Measurements from ENCODE around the gene KCNJ18.
"Not testable (repeated sequence)": the region's sequence is repeated elsewhere in the genome, so short reads cannot be mapped to it uniquely, and the experiment has no call there.

KCNJ18 gene

DNA sequence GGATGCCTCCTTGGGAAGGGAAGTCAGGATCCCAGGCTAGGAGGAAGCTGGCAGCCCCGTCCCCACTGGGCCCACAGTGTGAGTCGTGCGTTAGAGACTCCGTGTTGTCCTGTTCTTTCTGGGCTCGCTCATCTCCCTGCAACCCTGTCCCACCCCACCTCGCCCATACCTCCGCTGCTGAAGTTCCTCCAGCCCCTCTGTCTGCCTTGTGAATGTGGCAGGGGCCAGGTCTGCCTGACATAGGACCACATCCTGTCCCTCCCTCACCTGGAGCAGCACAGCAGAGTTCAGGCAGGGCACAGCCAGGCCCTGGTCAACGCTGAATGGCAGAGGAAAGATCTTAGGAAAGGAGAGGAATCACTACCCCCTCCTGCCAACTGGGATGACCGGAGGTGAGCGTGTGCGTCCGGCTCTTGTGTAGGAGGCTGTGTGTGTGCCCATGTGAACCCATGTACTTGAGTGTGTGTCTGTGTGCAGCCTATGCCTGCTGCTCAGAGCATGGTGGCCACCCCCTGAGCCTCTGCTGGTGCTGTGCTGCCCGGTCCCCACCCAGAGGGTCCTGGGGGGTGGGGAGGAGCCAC, 12.8 kb downstream of the KCNJ18 start:
- no peak for DNase-seq

DNA sequence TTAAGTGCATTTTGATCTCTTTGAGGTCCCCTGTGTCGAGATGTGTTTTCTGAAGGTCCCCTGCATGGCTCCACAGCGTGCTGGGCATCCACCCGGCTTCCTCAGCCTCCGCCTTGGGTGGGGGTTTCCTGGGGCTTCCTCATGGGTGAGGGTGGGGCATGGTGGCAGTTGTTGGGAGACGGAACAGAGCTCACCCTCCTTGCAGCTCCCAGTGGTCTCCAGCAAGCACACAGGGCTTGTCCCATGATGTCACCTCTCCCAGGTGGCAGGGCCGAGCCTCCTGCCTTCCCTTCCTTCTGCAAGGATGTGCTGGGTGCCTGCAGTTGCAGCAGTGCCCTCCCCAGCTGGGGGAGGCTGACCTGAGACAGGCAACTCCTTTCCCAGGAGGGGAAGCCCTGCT, 13.4 kb downstream of the KCNJ18 start:
- DNase-seq = not testable (repeated sequence)

DNA sequence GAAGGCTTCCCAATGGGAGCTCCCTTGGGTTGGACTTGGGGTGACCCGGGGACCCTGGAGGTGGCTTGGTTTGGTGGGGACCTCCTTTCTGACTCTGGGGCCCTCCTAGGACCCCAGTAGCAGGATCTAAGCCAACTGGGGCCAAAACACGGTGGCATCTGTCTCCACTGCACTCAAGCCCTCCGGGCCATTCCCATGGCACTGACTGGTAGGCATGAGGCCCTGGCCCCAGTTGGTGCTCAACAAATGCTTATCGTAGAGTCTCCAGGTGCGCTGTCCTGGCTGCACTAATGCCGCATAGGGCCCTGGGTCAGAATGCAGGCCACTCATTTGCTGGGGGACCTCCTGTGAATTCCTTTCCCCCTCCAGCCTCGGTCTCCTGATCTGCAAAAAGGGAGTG, 14.2 kb downstream of the KCNJ18 start:
- DNase-seq = not testable (repeated sequence)

DNA sequence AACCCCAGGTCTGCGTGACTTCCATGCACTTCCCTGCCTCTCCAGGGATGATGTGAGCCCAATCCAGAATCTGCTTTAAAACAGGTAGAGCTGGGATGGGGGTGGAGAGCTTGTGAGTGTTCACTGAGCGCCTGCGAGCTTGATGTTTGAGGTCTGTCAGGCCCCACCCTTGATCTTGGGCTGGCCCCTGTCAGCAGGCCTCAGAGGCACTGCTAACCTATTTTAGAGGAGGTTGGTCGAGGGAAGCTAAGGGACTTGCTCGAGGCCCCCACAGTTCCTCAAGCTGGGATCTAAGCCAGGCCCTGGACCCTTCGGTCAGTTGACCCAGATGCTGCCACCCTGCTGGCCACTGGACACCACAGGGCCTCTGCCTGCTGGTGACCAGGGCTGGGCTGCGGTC, 14.8 kb downstream of the KCNJ18 start:
- not testable (repeated sequence) for DNase-seq

DNA sequence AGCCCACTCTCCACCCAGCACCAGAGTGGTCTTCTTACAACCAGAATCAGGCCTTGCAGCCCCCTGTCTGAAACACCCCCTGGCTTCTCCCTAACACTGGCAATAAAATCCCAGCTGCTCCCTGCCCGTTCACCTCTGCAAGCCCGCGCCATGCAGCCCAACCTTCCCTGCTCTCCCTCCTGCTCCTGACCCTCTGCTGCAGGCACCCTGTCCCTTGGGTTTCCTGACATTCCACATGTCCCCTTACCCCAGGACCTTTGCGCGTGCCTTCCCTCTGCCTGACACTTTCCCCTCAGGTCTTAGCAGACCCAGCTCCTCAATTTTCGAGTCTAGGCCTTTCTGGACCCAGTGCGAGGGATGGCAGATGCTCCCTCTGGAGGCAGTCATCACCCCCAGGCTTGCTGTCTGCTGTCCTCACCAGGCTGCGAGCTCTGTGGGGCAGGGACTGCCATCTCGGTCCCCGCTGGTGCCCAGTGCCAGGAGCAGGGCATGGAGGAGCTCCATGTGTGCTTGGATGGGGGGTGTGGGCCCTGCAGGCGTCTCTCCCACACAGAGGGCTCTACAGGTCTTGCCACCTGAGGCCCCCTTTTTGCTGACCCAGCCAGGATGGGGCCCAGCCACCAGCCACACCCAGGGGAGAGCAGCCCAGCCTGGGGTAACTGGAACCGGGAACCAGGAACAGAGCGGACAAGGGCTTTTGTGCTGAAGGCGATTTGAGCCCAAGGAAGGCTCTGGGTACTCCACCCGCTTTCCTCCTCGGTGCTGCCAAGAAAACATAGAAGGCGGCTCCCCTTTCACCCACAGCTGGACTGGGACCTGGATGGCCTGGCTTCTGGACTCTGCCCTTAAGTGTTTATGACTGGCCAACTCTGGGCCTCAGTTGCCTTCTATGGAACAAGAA, 15.6 kb downstream of the KCNJ18 start:
- DNase-seq = not testable (repeated sequence)

DNA sequence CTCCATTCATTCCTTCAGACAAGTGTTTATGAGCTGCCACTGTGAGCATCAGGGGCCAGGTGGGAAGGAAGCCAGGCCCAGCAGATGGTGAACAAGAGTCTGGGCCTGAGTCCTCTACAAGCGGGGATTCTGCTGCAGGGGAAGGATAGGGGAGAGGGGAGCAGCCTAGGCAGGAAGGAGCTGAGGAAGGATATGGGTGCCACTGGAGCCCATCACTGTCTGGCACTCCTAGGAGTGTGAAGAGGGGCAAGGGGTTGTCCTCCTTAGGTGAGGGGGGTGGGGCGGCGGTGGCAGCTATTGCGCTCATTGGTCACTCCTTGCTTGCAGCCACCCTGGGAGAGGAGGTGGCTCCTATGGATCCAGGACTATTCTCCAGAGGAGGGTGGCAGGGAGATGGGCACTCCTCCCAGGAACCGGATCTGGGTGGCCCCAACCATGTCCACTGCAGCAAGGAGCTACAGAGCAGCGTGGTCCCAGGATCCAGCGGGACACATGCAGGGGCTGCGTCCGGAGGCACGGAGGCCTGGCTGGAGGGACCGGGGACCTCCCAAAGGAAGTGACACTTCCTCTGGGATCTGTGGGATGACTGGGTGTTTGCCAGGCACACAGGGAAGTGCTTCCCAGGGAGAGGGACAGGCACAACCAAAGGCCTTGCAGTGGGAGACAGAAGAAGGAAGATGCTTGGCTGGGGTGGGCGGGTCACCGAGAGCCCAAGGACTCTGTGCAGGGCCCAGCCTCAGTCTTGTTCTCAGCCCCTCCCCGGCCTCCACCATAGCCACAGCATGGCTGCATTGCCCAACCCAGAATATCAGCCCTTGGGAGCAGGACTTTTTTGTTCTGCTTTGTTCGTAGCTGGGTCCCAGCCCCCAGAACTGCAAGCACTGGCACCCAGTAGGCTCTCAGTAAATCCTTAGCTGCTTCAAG, 16.6 kb downstream of the KCNJ18 start:
- DNase-seq = not testable (repeated sequence)

DNA sequence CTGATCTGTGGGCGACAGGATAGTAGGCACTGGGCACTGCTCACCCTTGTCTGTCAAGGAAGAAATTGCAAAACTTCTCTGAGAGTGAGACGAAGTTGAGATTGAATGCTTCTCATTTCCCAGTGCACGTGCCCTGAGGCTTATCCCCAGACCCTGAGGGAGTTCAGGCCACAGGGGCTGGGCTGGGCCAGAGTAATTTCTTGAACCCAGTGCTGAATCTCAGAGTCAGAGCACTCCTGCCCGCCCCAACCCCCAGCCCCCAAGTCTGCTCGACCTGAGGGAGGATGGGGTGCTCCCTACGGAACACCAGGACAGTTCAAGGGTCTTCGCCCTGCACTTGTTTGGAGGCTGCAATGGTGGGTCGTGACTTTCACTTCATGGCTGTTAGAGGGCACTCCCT, 17.7 kb downstream of the KCNJ18 start:
- not testable (repeated sequence) for DNase-seq

DNA sequence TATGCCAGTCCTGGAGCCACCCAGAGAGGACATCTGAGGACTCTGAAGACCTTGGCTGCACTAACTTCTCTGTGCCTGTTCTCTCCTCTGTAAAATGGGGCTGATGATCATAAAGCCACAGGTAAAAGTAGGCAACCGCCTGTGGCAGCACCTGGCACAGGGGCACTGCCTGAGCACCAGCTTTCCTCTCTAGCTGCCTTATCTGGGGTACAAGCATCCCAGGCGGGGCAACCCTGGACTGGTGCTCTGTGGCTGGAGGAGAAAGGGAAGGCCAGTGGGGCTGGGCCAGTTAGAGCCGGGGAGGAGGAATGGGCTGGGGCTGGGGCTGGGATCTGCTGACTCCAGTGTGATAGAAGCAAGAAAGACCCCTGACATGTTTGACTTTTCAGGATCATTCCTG, 18.2 kb downstream of the KCNJ18 start:
- not testable (repeated sequence) for DNase-seq

DNA sequence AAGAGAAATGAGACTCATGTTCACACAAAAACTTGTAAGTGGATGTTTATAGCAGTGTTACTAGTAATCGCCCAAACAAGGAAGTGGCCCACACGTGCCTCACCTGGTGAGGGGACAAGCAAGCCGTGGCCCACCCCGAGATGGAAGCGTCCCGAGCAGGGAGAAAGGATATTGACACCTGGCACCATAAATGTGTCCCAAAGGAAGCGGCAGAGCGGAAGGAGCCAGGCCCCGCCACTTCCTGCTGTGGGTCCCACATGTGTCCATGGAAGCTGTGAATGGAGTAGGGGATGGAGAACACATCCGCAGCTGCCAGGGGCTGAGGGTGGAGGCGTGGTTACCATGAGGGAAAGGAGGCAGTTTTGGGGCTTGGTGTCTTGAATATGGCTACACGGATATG, 18.9 kb downstream of the KCNJ18 start:
- no peak for DNase-seq

DNA sequence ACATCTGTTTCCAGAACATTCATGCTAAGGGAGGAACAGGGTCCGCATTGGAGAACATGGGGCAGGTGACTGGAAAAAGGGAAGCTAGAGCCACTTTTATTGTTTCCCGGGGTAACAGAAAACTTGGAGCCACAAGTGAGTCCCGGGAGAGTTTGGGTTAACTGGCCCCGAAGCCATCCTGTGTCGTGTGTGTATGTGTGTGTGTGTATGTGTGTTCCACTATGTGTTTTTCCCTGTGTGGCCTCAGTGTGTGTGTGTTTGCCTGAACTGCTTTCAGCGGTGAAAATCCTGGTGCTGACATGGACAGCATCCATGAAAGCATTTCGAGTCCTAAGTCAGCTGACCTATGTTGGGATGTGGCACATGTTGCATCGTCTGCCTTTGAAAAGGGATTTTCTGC, 20.7 kb downstream of the KCNJ18 start:
- DNase-seq = not testable (repeated sequence)

DNA sequence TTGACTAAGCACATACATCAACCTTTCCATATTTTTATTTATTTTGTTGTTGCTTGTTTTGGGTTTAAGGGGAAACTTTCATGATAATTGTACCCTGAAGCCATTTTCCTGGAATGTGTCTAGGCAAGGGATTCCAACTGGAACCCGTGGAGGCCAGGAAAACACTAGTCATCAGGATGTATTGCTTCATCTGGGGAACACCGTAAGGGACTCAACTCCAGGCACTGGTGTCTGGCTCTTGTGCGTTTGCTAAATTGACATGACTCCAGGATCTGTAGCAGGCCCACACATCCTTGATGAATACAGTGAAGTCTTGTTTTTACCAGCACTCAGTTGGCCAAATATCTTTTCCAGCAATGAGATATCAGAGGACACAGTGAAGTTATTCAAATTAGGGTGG, 21.3 kb downstream of the KCNJ18 start:
- not testable (repeated sequence) for DNase-seq

DNA sequence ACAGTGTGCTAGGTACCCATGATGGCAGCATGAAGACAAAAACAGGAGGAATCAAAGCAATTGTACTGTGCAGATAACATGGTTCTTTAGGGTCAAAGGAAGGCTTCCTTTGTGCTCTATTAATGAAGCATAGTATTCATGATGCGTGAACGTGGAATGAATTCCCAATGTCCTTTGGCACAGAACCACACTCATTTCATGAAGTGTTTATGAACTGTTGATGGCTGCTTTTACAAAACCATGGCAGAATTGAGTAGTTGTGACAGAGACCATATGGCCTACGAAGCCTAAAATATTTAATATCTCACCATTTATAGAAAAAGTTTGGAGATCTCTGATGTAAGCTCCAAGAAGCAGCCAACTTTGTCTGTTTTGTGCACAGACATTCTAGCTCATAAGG, 22.4 kb downstream of the KCNJ18 start:
- not testable (repeated sequence) for DNase-seq

DNA sequence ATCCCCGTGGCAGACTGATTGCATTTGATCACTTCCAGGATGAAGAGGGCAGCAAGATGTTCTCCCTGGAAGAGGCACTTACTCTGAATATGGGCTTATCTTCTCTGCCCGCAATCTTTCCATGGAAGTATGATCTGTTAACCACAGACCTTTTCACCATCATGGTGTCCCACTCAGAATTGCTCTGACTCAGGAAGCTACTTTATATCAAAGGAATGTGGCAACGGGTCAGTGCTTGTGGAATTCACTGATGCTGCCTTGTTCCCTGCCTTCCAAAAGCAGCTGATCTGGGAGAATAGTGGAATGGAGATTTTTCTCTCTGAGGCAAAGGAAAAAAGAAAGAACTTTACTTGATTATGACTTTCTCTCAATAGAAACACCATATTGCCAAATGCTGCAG, 23.6 kb downstream of the KCNJ18 start:
- not testable (repeated sequence) for DNase-seq

DNA sequence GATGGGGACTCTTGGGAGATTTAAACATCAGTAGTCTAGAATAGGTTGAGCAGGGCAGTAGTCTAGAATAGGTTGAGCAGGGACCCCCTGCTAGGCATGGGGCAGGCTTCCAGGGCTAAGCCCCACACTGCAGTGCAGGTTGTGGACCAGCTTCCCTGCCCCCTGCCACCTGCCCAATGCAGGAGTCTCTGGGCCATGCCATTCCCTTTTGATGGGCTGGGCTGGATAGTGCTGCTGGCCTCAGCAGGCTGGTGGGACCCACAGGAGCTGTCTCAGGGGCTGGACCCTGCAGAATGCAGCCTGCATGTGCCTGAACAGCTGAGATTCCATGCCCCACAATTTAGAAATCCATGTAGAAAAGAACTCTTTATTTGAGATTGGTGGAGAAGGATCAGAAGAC, 26.6 kb downstream of the KCNJ18 start:
- not testable (repeated sequence) for DNase-seq

DNA sequence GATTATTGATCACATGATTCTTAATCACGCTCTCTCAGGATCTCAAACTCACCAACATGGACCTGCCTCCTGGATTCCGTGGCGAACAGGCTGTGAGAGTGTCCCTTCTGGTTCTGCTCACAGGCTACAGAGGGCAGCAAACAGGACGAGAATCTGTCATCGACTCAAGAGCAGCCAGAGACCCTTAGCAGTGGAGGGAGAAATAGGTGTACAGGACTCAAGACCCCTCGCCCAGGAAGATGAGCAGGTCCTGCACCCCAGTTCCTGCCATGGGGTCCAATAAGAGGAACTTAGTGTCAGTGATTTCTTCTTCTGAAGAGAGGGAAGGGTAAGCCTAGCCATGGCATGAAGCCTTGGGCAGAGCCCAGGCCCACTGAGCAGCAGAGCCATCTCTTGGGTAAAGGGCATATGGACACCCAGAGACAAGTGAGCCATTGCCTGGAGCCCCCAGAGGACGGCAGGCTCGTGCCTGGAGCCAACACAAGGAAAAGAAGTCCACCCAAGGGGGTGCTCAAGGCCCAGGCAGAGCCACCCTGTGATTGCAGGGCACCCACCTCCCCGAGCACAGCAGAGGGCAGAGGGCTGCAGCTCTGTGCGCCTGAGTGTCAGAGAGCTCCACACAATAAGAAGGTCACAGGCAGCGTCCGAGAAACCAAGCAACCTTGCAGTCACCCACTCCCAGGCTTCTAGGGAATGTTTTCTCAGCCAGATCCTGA, 27.3 kb downstream of the KCNJ18 start:
- DNase-seq = not testable (repeated sequence)

DNA sequence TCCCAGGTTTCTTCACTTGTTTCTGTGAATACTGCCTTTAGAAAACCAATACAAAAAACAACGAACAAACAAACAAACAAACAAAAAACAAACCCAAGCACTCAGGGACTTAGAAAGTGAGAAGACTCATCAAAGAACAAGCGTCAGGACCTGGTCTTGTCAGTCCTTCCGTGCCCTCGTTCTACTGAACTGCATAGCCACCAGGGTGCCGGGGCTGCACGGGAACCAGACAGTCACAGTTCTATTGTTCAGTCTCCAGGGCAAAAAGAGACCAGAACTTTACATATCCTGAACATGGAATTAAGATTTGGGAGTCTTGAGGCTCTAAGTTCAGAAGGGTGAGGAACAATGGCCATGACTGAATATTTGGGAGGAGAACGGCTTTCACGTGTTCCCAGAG, 28.2 kb downstream of the KCNJ18 start:
- not testable (repeated sequence) for DNase-seq

DNA sequence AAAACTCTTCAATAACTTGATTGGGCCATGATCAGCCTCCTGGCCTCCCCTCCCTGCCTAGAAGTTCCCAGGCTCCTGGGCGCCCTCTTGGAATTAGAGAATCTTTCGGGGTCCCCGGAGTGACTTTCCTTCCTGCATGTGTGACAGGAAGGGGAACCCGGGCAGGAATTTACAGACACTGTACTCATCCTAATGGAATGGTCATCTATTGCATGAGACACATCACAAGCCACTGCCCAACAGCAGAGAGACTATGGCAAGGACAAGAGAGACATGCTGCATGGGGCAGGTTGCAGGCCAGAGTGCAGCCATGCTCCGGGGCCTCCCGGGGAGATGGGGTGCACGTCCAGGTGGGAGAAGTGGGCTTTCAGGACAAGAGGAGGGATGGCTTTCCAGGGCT, 29.9 kb downstream of the KCNJ18 start:
- not testable (repeated sequence) for DNase-seq

DNA sequence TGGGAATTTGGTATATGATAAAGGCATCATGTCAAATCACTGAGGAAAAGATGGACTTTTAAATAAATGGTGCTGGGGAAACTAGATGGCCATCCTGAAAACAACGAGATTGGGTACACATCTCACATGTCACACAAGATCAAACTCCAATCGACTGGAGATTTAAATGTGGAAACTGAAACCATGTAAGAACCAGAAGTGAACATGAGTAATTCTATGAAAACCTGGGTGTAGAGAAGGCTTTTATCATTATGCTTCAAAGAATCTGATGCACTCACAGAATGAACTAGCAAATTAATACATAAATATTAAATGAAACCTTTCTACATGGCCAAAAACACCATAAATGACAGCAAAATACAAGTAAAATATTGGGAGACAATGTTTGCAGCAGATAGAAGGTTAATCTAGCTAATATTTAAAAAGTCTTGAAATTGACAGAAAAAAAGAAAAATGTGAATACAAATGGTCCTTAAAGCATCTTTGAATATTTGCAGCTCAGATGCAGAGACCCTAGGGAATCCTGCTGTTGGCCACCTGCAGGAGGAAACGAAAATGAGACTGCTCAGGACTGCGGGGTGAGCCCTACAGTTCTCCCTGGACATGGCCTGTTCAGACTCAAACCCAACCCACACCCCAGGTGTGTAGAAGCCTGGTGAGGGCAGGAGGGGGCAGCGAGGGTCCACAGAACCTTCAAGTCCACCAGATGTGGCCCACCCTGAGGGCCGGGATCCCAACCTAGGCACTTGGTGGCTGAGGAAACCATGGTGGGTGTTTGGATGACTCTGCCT, 32.1 kb downstream of the KCNJ18 start:
- DNase-seq = not testable (repeated sequence)

DNA sequence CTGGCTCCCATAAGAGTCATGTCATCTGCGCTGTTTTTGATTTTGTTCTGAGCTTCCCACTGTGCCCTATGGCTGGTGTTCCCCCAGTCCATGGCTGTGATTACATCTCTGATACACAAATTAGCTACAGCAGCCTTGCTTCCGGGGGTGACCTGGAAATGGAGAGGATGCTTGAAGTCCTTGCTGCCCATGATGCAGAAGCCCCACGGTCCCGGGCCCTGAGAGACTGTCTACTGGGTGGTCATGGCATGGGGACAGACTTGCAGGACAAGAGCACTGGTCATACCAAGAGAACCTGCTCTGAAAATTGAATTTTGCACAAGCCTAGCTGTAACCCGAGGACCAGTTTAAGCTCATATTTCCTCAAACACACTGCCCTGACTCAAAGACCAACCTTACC, 38.8 kb downstream of the KCNJ18 start:
- not testable (repeated sequence) for DNase-seq

DNA sequence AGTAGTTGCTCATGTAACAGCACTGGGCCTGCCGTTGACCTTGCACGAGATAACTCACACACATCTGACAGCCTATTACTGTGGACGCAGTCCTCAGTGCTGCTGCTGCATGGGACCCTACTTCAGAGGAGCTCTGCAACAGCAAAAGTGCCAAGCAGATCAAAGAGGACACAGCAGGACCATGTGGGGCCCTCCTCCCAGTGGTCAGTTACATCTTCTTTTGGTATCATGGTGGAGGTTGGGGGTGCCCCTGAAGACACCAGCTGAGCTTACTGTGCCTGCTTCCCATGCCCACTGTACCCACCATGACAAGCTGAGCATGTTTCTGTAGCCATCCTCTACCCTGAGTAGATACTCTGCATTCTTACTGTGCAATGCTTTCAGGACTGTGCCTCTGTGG, 41.6 kb downstream of the KCNJ18 start:
- not testable (repeated sequence) for DNase-seq

DNA sequence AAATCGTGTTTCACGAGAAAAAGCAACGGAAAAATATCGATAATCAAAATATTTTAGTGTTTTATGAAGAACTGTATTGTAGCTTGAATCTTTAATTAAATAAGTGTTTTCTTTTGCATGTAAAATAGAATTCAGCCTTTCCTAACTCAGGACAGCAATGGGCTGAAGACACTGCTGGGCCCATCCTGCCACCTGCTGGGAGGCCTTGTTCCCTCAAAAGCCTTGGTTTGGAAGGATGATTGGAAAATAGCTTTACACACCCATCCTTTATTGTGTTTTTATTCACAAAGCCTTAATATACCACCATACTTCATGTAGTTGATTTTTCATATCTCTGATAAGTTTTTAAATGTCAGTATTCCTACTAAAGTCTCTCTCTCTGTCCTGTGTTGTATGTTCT, 43.5 kb downstream of the KCNJ18 start:
- DNase-seq = not testable (repeated sequence)
